ENCODE results near the gene TRAK2.

TRAK2 gene

DNA sequence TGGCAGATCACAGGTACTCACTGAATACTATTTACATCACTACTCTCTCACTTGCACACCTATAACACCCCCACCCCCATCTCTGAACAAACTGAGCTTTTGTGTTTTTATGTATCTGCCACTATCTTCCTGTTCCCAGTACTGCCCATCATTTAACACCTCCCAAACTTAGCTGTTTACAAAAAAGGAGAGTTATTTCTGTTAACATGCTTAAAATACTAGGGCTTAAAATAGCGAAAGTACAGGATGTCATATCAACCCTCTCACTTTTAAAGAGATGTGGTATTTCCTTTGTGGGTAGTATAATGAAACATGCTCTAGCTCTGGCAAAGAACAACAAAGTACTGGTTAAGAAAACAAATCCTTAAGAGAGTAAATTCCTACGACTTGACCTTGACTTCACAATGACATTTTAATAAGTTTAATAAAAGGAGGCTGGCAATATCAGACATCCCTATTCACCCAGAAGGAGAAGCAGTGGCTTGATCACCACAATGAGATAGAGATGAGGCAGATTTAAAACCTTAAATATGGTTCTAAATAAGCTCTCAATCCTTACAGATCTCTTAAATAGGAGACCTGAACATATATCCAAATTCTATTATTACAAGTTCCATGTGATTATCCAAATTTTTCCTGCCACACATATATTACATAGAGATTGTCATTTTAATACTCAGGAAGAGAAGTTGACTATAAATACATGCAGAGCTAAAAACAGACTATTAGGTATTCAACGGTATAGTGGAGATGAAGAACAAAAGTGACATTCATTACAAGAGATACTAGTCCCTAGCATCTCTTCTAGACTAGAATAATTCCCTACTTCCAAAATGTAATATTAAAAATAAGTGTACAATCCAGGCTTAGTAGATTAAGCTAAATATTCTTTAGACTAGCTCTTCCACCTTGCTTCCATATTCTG lies 36.9 kb downstream of the TRAK2 start:
- Histone ChIP-seq H3K27me3 (no peaks in the 10 kb centered on the region), H3K9me3 (no peaks in the 10 kb centered on the region), H3K4me3 (ENCODE audit: low read depth in 1 of 2, low read length in 1 of 2) (no peak overlapping the region), H3K4me1 (ENCODE audit: control insufficient read depth in 1 of 2, insufficient read depth in 1 of 2, low read depth in 1 of 2, low read length in 1 of 2) (no peaks in the 10 kb centered on the region), H3K36me3 (peaks cover 5% of the 10 kb centered on the region), H3K27ac (no peak overlapping the region)
- TF ChIP-seq, protein P1, sequence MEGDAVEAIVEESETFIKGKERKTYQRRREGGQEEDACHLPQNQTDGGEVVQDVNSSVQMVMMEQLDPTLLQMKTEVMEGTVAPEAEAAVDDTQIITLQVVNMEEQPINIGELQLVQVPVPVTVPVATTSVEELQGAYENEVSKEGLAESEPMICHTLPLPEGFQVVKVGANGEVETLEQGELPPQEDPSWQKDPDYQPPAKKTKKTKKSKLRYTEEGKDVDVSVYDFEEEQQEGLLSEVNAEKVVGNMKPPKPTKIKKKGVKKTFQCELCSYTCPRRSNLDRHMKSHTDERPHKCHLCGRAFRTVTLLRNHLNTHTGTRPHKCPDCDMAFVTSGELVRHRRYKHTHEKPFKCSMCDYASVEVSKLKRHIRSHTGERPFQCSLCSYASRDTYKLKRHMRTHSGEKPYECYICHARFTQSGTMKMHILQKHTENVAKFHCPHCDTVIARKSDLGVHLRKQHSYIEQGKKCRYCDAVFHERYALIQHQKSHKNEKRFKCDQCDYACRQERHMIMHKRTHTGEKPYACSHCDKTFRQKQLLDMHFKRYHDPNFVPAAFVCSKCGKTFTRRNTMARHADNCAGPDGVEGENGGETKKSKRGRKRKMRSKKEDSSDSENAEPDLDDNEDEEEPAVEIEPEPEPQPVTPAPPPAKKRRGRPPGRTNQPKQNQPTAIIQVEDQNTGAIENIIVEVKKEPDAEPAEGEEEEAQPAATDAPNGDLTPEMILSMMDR (IDR thresholded peaks at IDR 0.05): no peak

DNA sequence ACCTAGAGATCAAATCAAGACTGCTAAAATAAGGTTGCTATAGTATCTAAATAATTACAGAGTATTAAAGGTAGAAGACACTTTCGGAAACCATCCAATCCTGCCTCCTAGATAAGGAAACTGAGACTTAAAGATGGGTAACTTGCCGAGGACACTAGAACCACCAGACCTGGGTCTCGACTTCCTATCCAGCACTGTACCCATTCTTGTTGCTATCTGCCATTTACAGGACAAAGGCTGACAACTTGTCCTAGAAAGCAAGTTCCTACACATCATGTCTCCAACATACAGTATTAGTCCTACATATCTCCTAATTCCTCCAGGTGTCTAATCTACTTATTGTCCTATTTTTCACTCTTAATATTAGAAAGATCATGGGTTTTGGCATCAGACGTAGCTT lies 37.7 kb downstream of the TRAK2 start:
- TF ChIP-seq, protein P1 (IDR thresholded peaks at IDR 0.05): no peak
- Histone ChIP-seq H3K9me3 (no peaks in the 10 kb centered on the region), H3K27ac (no peak overlapping the region), H3K36me3 (no peaks in the 10 kb centered on the region), H3K4me1 (ENCODE audit: control insufficient read depth in 1 of 2, insufficient read depth in 1 of 2, low read depth in 1 of 2, low read length in 1 of 2) (no peaks in the 10 kb centered on the region), H3K27me3 (no peaks in the 10 kb centered on the region), H3K4me3 (ENCODE audit: low read depth in 1 of 2, low read length in 1 of 2) (no peak overlapping the region)

DNA sequence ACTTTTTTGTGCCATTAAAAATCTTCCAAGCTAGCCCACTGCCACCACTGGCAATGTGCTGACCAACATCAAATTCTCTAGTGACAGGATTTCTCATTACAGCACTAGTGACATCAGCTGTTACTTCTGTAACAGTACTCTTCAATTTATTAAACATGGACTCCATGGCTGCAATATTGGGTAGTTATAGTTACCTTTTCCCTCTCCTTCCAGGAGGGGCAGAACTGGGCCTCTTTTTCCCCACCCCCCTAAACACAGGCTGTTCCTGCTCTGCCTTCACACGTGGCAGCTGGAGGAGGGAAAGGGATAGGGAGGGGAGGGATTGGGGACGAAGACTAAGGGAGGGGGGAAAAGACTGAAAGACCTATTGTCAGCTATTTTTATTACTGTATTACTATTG lies 38.1 kb downstream of the TRAK2 start:
- H3K4me3 ChIP-seq (ENCODE audit: low read depth in 1 of 2, low read length in 1 of 2): no peak overlapping the region
- H3K4me1 ChIP-seq (ENCODE audit: control insufficient read depth in 1 of 2, insufficient read depth in 1 of 2, low read depth in 1 of 2, low read length in 1 of 2): no peaks in the 10 kb centered on the region
- H3K27me3 ChIP-seq: no peaks in the 10 kb centered on the region
- H3K27ac ChIP-seq: no peak overlapping the region
- H3K36me3 ChIP-seq: no peaks in the 10 kb centered on the region
- TF ChIP-seq, protein P1 (IDR thresholded peaks at IDR 0.05): no peak
- no peaks in the 10 kb centered on the region for H3K9me3 ChIP-seq

DNA sequence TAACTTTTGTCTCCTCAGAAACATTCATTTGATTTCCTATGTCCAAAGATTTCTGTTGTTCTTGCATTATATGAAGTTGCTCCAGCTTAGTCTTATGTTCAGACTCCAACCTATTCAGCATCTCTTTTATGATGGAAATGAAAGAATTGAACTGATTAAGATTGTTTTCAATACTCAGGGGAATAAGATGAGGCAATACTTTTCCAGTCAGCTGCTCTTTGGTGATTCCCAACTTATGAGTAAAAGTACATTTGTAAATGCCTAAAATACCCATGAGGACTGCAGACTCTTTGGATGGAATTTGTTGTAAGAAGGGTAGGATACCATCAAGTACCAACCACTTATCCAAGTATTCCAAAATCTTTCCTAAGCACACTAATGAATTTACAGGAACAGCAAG lies 39.8 kb downstream of the TRAK2 start:
- no peak overlapping the region for H3K27ac ChIP-seq

DNA sequence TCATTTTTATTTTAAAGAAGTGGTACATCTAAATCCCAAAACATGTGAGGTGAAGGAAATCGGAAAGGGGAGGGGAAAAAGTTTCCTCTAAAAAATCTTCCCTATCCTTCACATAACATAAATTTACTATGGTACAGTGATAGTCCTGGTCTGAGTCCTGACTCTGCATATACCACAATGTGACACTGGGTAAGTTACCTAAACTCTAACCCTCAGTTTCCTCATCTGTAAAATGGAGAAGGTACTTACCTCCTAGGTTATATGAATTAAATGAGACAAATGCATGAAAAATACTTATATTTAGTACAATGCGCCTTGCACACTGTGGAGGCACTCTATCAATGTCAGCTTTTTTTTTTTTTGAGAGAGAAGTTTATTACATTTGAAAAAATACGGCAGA lies 42.3 kb downstream of the TRAK2 start:
- Histone ChIP-seq H3K27ac (no peak overlapping the region), H3K27me3 (no peaks in the 10 kb centered on the region), H3K9me3 (no peaks in the 10 kb centered on the region), H3K4me1 (ENCODE audit: control insufficient read depth in 1 of 2, insufficient read depth in 1 of 2, low read depth in 1 of 2, low read length in 1 of 2) (no peaks in the 10 kb centered on the region), H3K36me3 (no peaks in the 10 kb centered on the region), H3K4me3 (ENCODE audit: low read depth in 1 of 2, low read length in 1 of 2) (no peak overlapping the region)
- TF ChIP-seq, protein P1 (IDR thresholded peaks at IDR 0.05): no peak

More for the DNA sequence above, 39.8 kb downstream of the TRAK2 start:
- no peak overlapping the region for H3K4me3 ChIP-seq (ENCODE audit: low read depth in 1 of 2, low read length in 1 of 2)
- TF ChIP-seq, protein P1 (IDR thresholded peaks at IDR 0.05): no peak
- H3K36me3 ChIP-seq: no peaks in the 10 kb centered on the region
- H3K4me1 ChIP-seq (ENCODE audit: control insufficient read depth in 1 of 2, insufficient read depth in 1 of 2, low read depth in 1 of 2, low read length in 1 of 2): no peaks in the 10 kb centered on the region
- no peaks in the 10 kb centered on the region for H3K27me3 ChIP-seq
- H3K9me3 ChIP-seq: no peaks in the 10 kb centered on the region
